Endothelial cell of umbilical vein (primary cell): ENCODE data around the gene DNMT3B. TPM values are rescaled to one million over a fixed set of nuclear protein-coding genes. Genes with fewer than 3 reads are reported as not detected.

Experiments used
- BruUV-seq: library from RNA; stranded (reverse); fragments of 400-500 nt; replicated peaks from 2 replicates; lab custom pipeline; 2021; lab: Mats Ljungman, UMichigan
- CTCF ChIA-PET: fragments of 300-600, 350-600 bp; sonication (Branson Sonifier 250); formaldehyde crosslinking; loops from one replicate; lab custom pipeline; 2021; ENCODE audit warnings: antibody characterized with exemption, inconsistent platforms; lab: Charles Lee
- POLR2A ChIA-PET: fragments of 300-600, 350-600 bp; sonication (Branson Sonifier 250); formaldehyde crosslinking; loops from one replicate; lab custom pipeline; 2021; ENCODE audit warnings: antibody characterized with exemption, inconsistent platforms; lab: Charles Lee
- DNase-seq: peaks from one replicate; pipeline ENCODE4 v3.0.0-alpha.2; 2011; ENCODE audit warnings: low read depth, low spot score
- FAIRE-seq: peaks from 2 replicates; lab custom pipeline; 2011; peaks lifted over from hg19 to GRCh38; lab: Jason Lieb, UNC
- H2AFZ ChIP-seq: 2 replicates; pipeline ENCODE4 v1.6.0; 2012; ENCODE audit warnings: low read depth, low read length, control low read depth, inconsistent platforms
- H3K27ac ChIP-seq: 2 replicates; pipeline ENCODE4 v1.5.1; 2011; ENCODE audit warnings: low read depth, mild to moderate bottlenecking, control low read depth, low read length, moderate library complexity; ENCODE audit not compliant: insufficient read depth
- H3K27me3 ChIP-seq, 2 experiments: 2 replicates each; pipeline versions ENCODE4 v1.6.0 to v1.6.1; 2011; ENCODE audit warnings: low read length in 2 of 2, mixed read lengths in 1 of 2; ENCODE audit not compliant: control insufficient read depth in 2 of 2, insufficient read depth in 2 of 2
- H3K36me3 ChIP-seq, 2 experiments: 2 replicates in 1 of 2; 3 replicates in 1 of 2; pipeline ENCODE4 v1.5.1; 2011; ENCODE audit warnings: low read length in 2 of 2, mild to moderate bottlenecking in 1 of 2, moderate library complexity in 1 of 2; ENCODE audit not compliant: control insufficient read depth in 2 of 2, insufficient read depth in 2 of 2; ENCODE audit errors: extremely low read depth in 1 of 2
- H3K4me1 ChIP-seq: 3 replicates; pipeline ENCODE4 v1.5.1; 2011; ENCODE audit warnings: mild to moderate bottlenecking, low read length; ENCODE audit not compliant: control insufficient read depth, insufficient read depth; ENCODE audit errors: extremely low read depth
- H3K4me2 ChIP-seq: 2 replicates; pipeline ENCODE4 v1.6.1; 2011; ENCODE audit warnings: low read length, control low read depth, mixed read lengths; ENCODE audit not compliant: insufficient read depth
- H3K4me3 ChIP-seq, 3 experiments: fragments of 200-600 bp in 1 of 3; sonication (generic), shearing (Covaris generic) in 1 of 3; replicated peaks in 1 of 3; 2 replicates each; pipeline ENCODE4 v1.5.1; 2011 to 2016; ENCODE audit warnings: control low read depth in 3 of 3, low read length in 3 of 3, mild to moderate bottlenecking in 2 of 3, inconsistent platforms in 1 of 3, low read depth in 1 of 3, moderate library complexity in 1 of 3; ENCODE audit not compliant: insufficient read depth in 1 of 3
- H3K79me2 ChIP-seq: 2 replicates; pipeline ENCODE4 v1.6.0; 2012; ENCODE audit warnings: low read length, inconsistent platforms; ENCODE audit not compliant: control insufficient read depth, insufficient read depth
- H3K9ac ChIP-seq: replicated peaks from 2 replicates; pipeline ENCODE3; 2011; ENCODE audit warnings: low read length, control low read depth; ENCODE audit not compliant: insufficient read depth; ENCODE audit errors: extremely low read depth
- H3K9me1 ChIP-seq: replicated peaks from 3 replicates; pipeline ENCODE4 v1.6.0; 2011; ENCODE audit warnings: mild to moderate bottlenecking, low read length; ENCODE audit not compliant: control insufficient read depth, insufficient read depth; ENCODE audit errors: extremely low read depth
- H3K9me3 ChIP-seq: replicated peaks from 2 replicates; pipeline ENCODE4 v1.5.1; 2012; ENCODE audit warnings: low read length, inconsistent platforms; ENCODE audit not compliant: control insufficient read depth, insufficient read depth
- H4K20me1 ChIP-seq: replicated peaks from 2 replicates; pipeline ENCODE3; 2011; ENCODE audit warnings: mild to moderate bottlenecking, low read length; ENCODE audit not compliant: control insufficient read depth, insufficient read depth; ENCODE audit errors: extremely low read depth
- CTCF ChIP-seq, 2 donors: IDR thresholded peaks; 1 replicate in 1 of 2; 2 replicates in 1 of 2; pipeline ENCODE4 v1.5.1; 2011; ENCODE audit warnings: low read length in 2 of 2, mild to moderate bottlenecking in 2 of 2, moderate library complexity in 2 of 2, control low read depth in 1 of 2, inconsistent platforms in 1 of 2, low read depth in 1 of 2; ENCODE audit not compliant: insufficient read depth in 1 of 2; ENCODE audit errors: extremely low read depth in 1 of 2
- EZH2 ChIP-seq: IDR thresholded peaks from 2 replicates; pipeline ENCODE4 v1.6.1; 2012; ENCODE audit warnings: borderline replicate concordance, low read depth, mild to moderate bottlenecking, moderate library complexity, low read length, inconsistent platforms; ENCODE audit not compliant: severe bottlenecking
- FOS ChIP-seq: IDR thresholded peaks from 2 replicates; pipeline ENCODE4 v1.6.1; 2011; ENCODE audit warnings: mild to moderate bottlenecking, low read length, moderate library complexity, borderline replicate concordance; ENCODE audit not compliant: insufficient read depth
- GATA2 ChIP-seq: IDR thresholded peaks from 2 replicates; pipeline ENCODE4 v1.7.0; 2011; ENCODE audit warnings: low read depth, mild to moderate bottlenecking, moderate library complexity, mixed read lengths, low read length; ENCODE audit not compliant: insufficient read length, insufficient read depth
- JUN ChIP-seq: IDR thresholded peaks from 2 replicates; pipeline ENCODE4 v1.6.1; 2011; ENCODE audit warnings: borderline replicate concordance, low read depth; ENCODE audit not compliant: insufficient read length, insufficient read depth
- MYC ChIP-seq: IDR thresholded peaks from one replicate; pipeline ENCODE4 v1.6.1; 2011; ENCODE audit warnings: mild to moderate bottlenecking, low read depth, low read length
- POLR2A ChIP-seq: IDR thresholded peaks from 2 replicates; pipeline ENCODE4 v1.6.1; 2012; ENCODE audit warnings: low read depth, mild to moderate bottlenecking, control low read depth, low read length
- dilution Hi-C: fragments of 300-500 bp; cut with MboI; formaldehyde crosslinking; loops from one replicate; pipeline ENCODE4 v1.15.0; 2019; ENCODE audit warnings: low sequenced_read_pairs; ENCODE audit not compliant: extremely low pct_ligation_motif_present
- intact Hi-C: fragments of 100-400 bp; cut with micrococcal nuclease; formaldehyde crosslinking; loops from one replicate; pipeline ENCODE4 v1.10.0; 2022
- polyA plus RNA-seq, 4 experiments: library from polyadenylated mRNA; depleted of rRNA in 3 of 4; stranded (reverse) in 3 of 4; unstranded in 1 of 4; fragments of >200 nt; gene quantifications; 2 replicates each; pipeline versions ENCODE4 v1.2.1 to v1.2.3, GENCODE V29; 2011 to 2012; ENCODE audit warnings: missing spikeins in 1 of 4
- total RNA-seq: library from RNA; stranded (reverse); gene quantifications from 2 replicates; pipeline ENCODE4 v1.2.3, GENCODE V29; 2021
- TF ChIP-seq, protein P1 (sequence below): IDR thresholded peaks from 2 replicates; pipeline ENCODE4 v1.6.1; 2011; ENCODE audit not compliant: insufficient read depth, insufficient read length

DNMT3B gene
- total and polyA plus RNA-seq, 2 donors (not counting 3 experiments of a cell fraction or from before 2014, with no cell fraction given): 3.6 to 6.8 TPM

DNA sequence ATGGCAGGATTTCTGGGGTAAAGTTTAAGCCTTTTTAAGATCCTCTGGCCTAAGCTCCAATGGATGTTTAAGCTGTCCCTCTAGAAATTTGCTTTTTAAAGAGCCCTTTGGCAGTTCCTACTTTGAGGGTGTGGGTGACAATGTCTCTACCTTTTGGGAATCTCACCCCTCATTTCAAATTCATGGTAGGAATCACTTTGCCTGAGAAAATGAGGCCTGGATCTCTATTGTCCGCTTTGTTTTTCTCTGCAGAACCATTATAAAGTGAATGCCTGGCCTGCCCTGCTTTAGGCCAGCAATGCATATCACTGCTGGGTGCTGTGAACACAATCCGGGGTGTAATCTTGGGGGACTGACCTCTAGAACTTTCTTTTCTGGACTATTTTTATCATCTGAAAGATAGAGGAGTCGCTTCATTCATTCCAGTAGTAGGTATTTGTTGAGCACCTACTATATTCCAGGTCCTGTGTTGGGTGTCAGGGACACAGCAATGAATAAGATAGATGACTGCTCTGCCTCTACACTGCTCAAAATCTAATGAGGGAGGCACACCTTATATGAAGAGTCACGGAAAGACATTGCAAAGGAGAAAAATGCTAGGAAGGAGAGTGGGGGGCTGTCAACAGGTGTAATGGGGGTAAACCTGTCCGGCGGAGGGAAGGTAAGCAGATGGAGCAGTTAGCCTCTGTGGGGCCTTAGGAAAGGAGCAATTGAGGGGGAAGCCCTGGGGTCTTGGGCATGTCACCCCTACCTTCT lies 10.3 kb upstream of the DNMT3B start:
- dilution Hi-C loops (no loop called here), intact Hi-C loops (no loop called here)
- ChIA-PET POLR2A (no interaction called here), CTCF (no interaction called here)
- DNase-seq (no peak), FAIRE-seq (no peak)
- TF ChIP-seq POLR2A (no peak), MYC (no peak), JUN (no peak), EZH2 (no peak), GATA2 (no peak), CTCF (IDR thresholded peaks at IDR 0.05; ENCODE audit: extremely low read depth in 1 of 2, insufficient read depth in 1 of 2, low read depth in 1 of 2, low read length in 2 of 2) (no peak), FOS (no peak)
- TF ChIP-seq, protein P1, sequence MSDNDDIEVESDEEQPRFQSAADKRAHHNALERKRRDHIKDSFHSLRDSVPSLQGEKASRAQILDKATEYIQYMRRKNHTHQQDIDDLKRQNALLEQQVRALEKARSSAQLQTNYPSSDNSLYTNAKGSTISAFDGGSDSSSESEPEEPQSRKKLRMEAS: no peak
- Histone ChIP-seq H4K20me1 (no peaks in the 10 kb centered on the region), H3K4me3 (no peak overlapping the region), H3K4me1 (peaks cover 10% of the 10 kb centered on the region), H3K27ac (no peak overlapping the region), H3K79me2 (no peaks in the 10 kb centered on the region), H3K27me3 (no peaks in the 10 kb centered on the region), H3K9me3 (no peaks in the 10 kb centered on the region), H3K9ac (no peak overlapping the region), H3K36me3 (no peaks in the 10 kb centered on the region), H2AFZ (no peak overlapping the region), H3K4me2 (no peak overlapping the region), H3K9me1 (no peaks in the 10 kb centered on the region)
- BruUV-seq: no TSS peak
